IMR-90 (cell line): ENCODE results near the gene RNASE7. TPM values are rescaled to one million over a fixed set of nuclear protein-coding genes. Genes with fewer than 3 reads are reported as not detected.

Source experiments
- ATAC-seq: fragments of 200-7000 bp; cut with Tn5 transposase; 2 replicates; pipeline ENCODE4 v1.9.1; 2020; ENCODE audit warnings: low read depth, mild to moderate bottlenecking, moderate library complexity
- BruUV-seq: library from RNA; stranded (reverse); fragments of 400-500 nt; replicated peaks from 2 replicates; lab custom pipeline; 2021; lab: Mats Ljungman, UMichigan
- CTCF ChIA-PET: fragments of 300-600 bp; formaldehyde crosslinking; extraction: SDS; loops from one replicate; lab custom pipeline; 2021; ENCODE audit warnings: antibody characterized with exemption; lab: Yijun Ruan, JAX
- POLR2A ChIA-PET: fragments of 300-600 bp; sonication (Branson Sonifier 250); formaldehyde crosslinking; loops from one replicate; lab custom pipeline; 2022; ENCODE audit warnings: antibody characterized with exemption; ENCODE audit not compliant: unreplicated experiment; lab: Charles Lee
- DNase-seq: peaks from one replicate; pipeline ENCODE4 v3.0.0; 2013
- H2AFZ ChIP-seq: replicated peaks from 2 replicates; pipeline ENCODE3; 2013; ENCODE audit warnings: low read length, mild to moderate bottlenecking; ENCODE audit not compliant: poor library complexity
- H2AK5ac ChIP-seq: 2 replicates; pipeline ENCODE4 v1.6.1; 2013; ENCODE audit warnings: low read depth, low read length, inconsistent platforms
- H2AK9ac ChIP-seq: replicated peaks from 2 replicates; pipeline ENCODE3; 2013; ENCODE audit warnings: mild to moderate bottlenecking, low read depth, low read length, moderate library complexity; ENCODE audit not compliant: poor library complexity
- H2BK120ac ChIP-seq: 2 replicates; pipeline ENCODE4 v1.6.1; 2013; ENCODE audit warnings: low read depth, low read length, inconsistent platforms
- H2BK15ac ChIP-seq: 3 replicates; pipeline ENCODE4 v1.6.1; 2013; ENCODE audit warnings: low read depth, low read length, inconsistent platforms
- H2BK20ac ChIP-seq: 2 replicates; pipeline ENCODE4 v1.6.1; 2013; ENCODE audit warnings: low read depth, mild to moderate bottlenecking, inconsistent platforms, low read length, moderate library complexity
- H2BK5ac ChIP-seq: 2 replicates; pipeline ENCODE4 v1.6.1; 2013; ENCODE audit warnings: mild to moderate bottlenecking, low read depth, low read length, inconsistent platforms; ENCODE audit not compliant: poor library complexity, severe bottlenecking
- H3K14ac ChIP-seq: replicated peaks from 2 replicates; pipeline ENCODE4 v1.6.1; 2013; ENCODE audit warnings: low read depth, low read length, inconsistent platforms
- H3K18ac ChIP-seq: 2 replicates; pipeline ENCODE4 v1.6.1; 2013; ENCODE audit warnings: low read depth, low read length, control low read depth
- H3K23ac ChIP-seq: 2 replicates; pipeline ENCODE4 v1.6.1; 2013; ENCODE audit warnings: low read depth, low read length, inconsistent platforms
- H3K27ac ChIP-seq: 2 replicates; pipeline ENCODE4 v1.5.1; 2013; ENCODE audit warnings: mild to moderate bottlenecking, control low read depth, low read length; ENCODE audit not compliant: insufficient read depth
- H3K27me3 ChIP-seq: 2 replicates; pipeline ENCODE4 v1.6.1; 2013; ENCODE audit warnings: low read length; ENCODE audit not compliant: control insufficient read depth, insufficient read depth
- H3K36me3 ChIP-seq: 2 replicates; pipeline ENCODE4 v1.6.1; 2013; ENCODE audit warnings: low read length, mixed read lengths; ENCODE audit not compliant: control insufficient read depth, insufficient read depth
- H3K4ac ChIP-seq: 2 replicates; pipeline ENCODE4 v1.6.1; 2013; ENCODE audit warnings: low read depth, low read length, inconsistent platforms
- H3K4me1 ChIP-seq: 2 replicates; pipeline ENCODE4 v1.6.1; 2013; ENCODE audit warnings: low read length, mixed read lengths; ENCODE audit not compliant: control insufficient read depth, insufficient read depth
- H3K4me2 ChIP-seq: 2 replicates; pipeline ENCODE4 v1.6.1; 2013; ENCODE audit warnings: low read depth, mild to moderate bottlenecking, control low read depth, low read length, moderate library complexity
- H3K4me3 ChIP-seq: 2 replicates; pipeline ENCODE4 v1.5.1; 2013; ENCODE audit warnings: low read depth, mild to moderate bottlenecking, control low read depth, low read length, moderate library complexity; ENCODE audit not compliant: insufficient read depth
- H3K56ac ChIP-seq: 2 replicates; pipeline ENCODE4 v1.6.1; 2013; ENCODE audit warnings: low read length, inconsistent platforms; ENCODE audit not compliant: insufficient read depth; ENCODE audit errors: extremely low read depth
- H3K79me1 ChIP-seq, 2 experiments: 2 replicates each; pipeline ENCODE4 v1.6.1; 2013; ENCODE audit warnings: low read length in 2 of 2, inconsistent platforms in 1 of 2, low read depth in 1 of 2
- H3K9ac ChIP-seq: 2 replicates; pipeline ENCODE4 v1.6.1; 2013; ENCODE audit warnings: low read depth, low read length, control low read depth
- H3K9me1 ChIP-seq: 2 replicates; pipeline ENCODE4 v1.6.1; 2013; ENCODE audit warnings: low read length, inconsistent platforms; ENCODE audit not compliant: insufficient read depth
- H3K9me3 ChIP-seq: 2 replicates; pipeline ENCODE4 v1.6.1; 2013; ENCODE audit warnings: low read length; ENCODE audit not compliant: control insufficient read depth, insufficient read depth
- H4K20me1 ChIP-seq: 2 replicates; pipeline ENCODE4 v1.6.1; 2013; ENCODE audit warnings: low read length, inconsistent platforms; ENCODE audit not compliant: insufficient read depth
- H4K5ac ChIP-seq: 2 replicates; pipeline ENCODE4 v1.6.1; 2013; ENCODE audit warnings: mild to moderate bottlenecking, low read depth, low read length, control low read depth
- H4K8ac ChIP-seq, 2 experiments: 2 replicates each; pipeline ENCODE4 v1.6.1; 2013; ENCODE audit warnings: low read depth in 2 of 2, low read length in 2 of 2, control low read depth in 1 of 2, inconsistent platforms in 1 of 2
- H4K91ac ChIP-seq: 2 replicates; pipeline ENCODE4 v1.6.1; 2013; ENCODE audit warnings: low read depth, low read length, inconsistent platforms; ENCODE audit not compliant: insufficient read depth
- BHLHE40 ChIP-seq: fragments of 150-350 bp; IDR thresholded peaks from 2 replicates; pipeline ENCODE4 v1.6.1; 2016; ENCODE audit warnings: mild to moderate bottlenecking, low read depth, low read length
- CHD1 ChIP-seq: IDR thresholded peaks from 2 replicates; pipeline ENCODE4 v1.6.1; 2012; ENCODE audit warnings: low read depth, low read length, improper control_type of control experiment
- ELK1 ChIP-seq: fragments of 150-350 bp; IDR thresholded peaks from 2 replicates; pipeline ENCODE4 v1.6.1; 2016; ENCODE audit warnings: low read depth, mild to moderate bottlenecking, low read length, moderate library complexity, borderline replicate concordance
- FOS ChIP-seq: fragments of 150-350 bp; IDR thresholded peaks from 2 replicates; pipeline ENCODE4 v1.6.1; 2016; ENCODE audit warnings: low read depth, low read length
- MAFK ChIP-seq: IDR thresholded peaks from 2 replicates; pipeline ENCODE4 v1.6.1; 2012; ENCODE audit warnings: low read depth, low read length, improper control_type of control experiment
- MXI1 ChIP-seq: IDR thresholded peaks from 2 replicates; pipeline ENCODE4 v1.6.1; 2012; ENCODE audit warnings: low read depth, mild to moderate bottlenecking, low read length, moderate library complexity, borderline replicate concordance
- POLR2A ChIP-seq: IDR thresholded peaks from 2 replicates; pipeline ENCODE4 v1.6.1; 2012; ENCODE audit warnings: mild to moderate bottlenecking, low read depth, low read length
- WGBS, 2 experiments: methylation state at CpG; one replicate each; pipeline versions ENCODE4 v1.1.5 to v1.1.7; 2013; ENCODE audit warnings: missing lambda C conversion rate in 2 of 2; ENCODE audit not compliant: insufficient read length in 1 of 2; ENCODE audit errors: extremely low coverage in 2 of 2; 5-methylcytosine and 5-hydroxymethylcytosine counted together
- dilution Hi-C: fragments of 300-500 bp; cut with HindIII; formaldehyde crosslinking; loops from one replicate; pipeline ENCODE4 v1.14.3; 2018; ENCODE audit warnings: low sequenced_read_pairs; ENCODE audit not compliant: unreplicated experiment
- in situ Hi-C: fragments of 300-500 bp; cut with MboI; formaldehyde crosslinking; loops from 3 replicates; pipeline ENCODE4 v1.14.3; 2019; ENCODE audit warnings: low sequenced_read_pairs, inconsistent platforms, mixed read lengths
- intact Hi-C: fragments of 100-400 bp; cut with micrococcal nuclease; formaldehyde crosslinking; loops from 2 replicates; pipeline ENCODE4 v1.10.0; 2022
- polyA plus RNA-seq, 3 experiments: library from polyadenylated mRNA; depleted of rRNA; stranded (reverse); fragments of >200 nt; gene quantifications; 2 replicates each; pipeline ENCODE4 v1.2.3, GENCODE V29; 2012; ENCODE audit warnings: low replicate concordance in 1 of 3
- total RNA-seq: library from RNA; depleted of rRNA; stranded (reverse); fragments of >200 nt; gene quantifications from 2 replicates; pipeline ENCODE4 v1.2.3, GENCODE V29; 2012

Gene RNASE7
- total and polyA plus RNA-seq, 2 of the 4 experiments (the other 2 are of a cell fraction), result not detected

GRCh38 chr14:21032326-21033132 lies 9.6 kb upstream of the RNASE7 start:
- H3K27ac ChIP-seq, result no peak overlapping the region
- H4K8ac ChIP-seq, result no peak overlapping the region
- no peaks in the 10 kb centered on the region for H3K79me1 ChIP-seq
- no peak overlapping the region for H2AFZ ChIP-seq
- DNase-seq, result no peak
- H3K4me2 ChIP-seq, result no peak overlapping the region
- H2AK5ac ChIP-seq, result no peak overlapping the region
- no peak overlapping the region for H2BK120ac ChIP-seq
- POLR2A ChIA-PET, result no interaction called here
- TF ChIP-seq MAFK, result no peak
- TF ChIP-seq POLR2A, result no peak
- no peak for TF ChIP-seq FOS
- no peak for TF ChIP-seq ELK1
- no peak for TF ChIP-seq CHD1
- TF ChIP-seq MXI1, result no peak
- no peak for TF ChIP-seq BHLHE40
- H2BK5ac ChIP-seq, result no peak overlapping the region
- dilution Hi-C loops, result no loop called here
- no peak overlapping the region for H2BK20ac ChIP-seq
- no peak overlapping the region for H2AK9ac ChIP-seq
- H3K4ac ChIP-seq, result no peak overlapping the region
- H3K9me3 ChIP-seq, result no peaks in the 10 kb centered on the region
- H4K5ac ChIP-seq, result no peak overlapping the region
- BruUV-seq, result no TSS peak
- H3K56ac ChIP-seq, result no peak overlapping the region
- CTCF ChIA-PET, result interaction anchor here (3.8 kb wide), 1 partner anchor 18 kb away, joined by 11 read pairs; no protein-coding TSS in a partner anchor
- ATAC-seq, result no peak
- H4K91ac ChIP-seq, result no peak overlapping the region
- no peak overlapping the region for H3K4me3 ChIP-seq
- H3K9ac ChIP-seq, result no peak overlapping the region
- peaks cover 61% of the 10 kb centered on the region for H3K27me3 ChIP-seq
- H3K18ac ChIP-seq, result no peak overlapping the region
- no peaks in the 10 kb centered on the region for H3K9me1 ChIP-seq
- no peak overlapping the region for H3K23ac ChIP-seq
- intact Hi-C loops, result no loop called here
- no CpG with 5 or more reads among the region's 5 CpGs for WGBS, 2 experiments
- in situ Hi-C loops, result no loop called here
- no peak overlapping the region for H2BK15ac ChIP-seq
- H3K4me1 ChIP-seq, result no peaks in the 10 kb centered on the region
- H4K20me1 ChIP-seq, result no peaks in the 10 kb centered on the region
- no peak overlapping the region for H3K14ac ChIP-seq
- no peaks in the 10 kb centered on the region for H3K36me3 ChIP-seq
